OCI-LY3 (cell line): Measurements from ENCODE around the gene STK32C.

Experiments
- H2AFZ ChIP-seq: fragments of 200-600, 300-600 bp; shearing (Covaris generic); 2 replicates; pipeline ENCODE4 v1.6.0; 2014; ENCODE audit warnings: antibody characterized with exemption, low read depth, low read length
- H3K27ac ChIP-seq: fragments of 200-600, 300-600 bp; sonication (generic); 2 replicates; pipeline ENCODE4 v1.5.1; 2014; ENCODE audit warnings: mild to moderate bottlenecking, low read length, moderate library complexity, mixed read lengths
- H3K27me3 ChIP-seq: fragments of 200-600, 300-600 bp; sonication (generic); 2 replicates; pipeline ENCODE4 v1.6.1; 2014; ENCODE audit warnings: low read depth, low read length, mixed read lengths
- H3K36me3 ChIP-seq: fragments of 200-600, 300-600 bp; sonication (generic); replicated peaks from 2 replicates; pipeline ENCODE3; 2014; ENCODE audit warnings: low read depth, low read length, mixed read lengths
- H3K4me1 ChIP-seq: fragments of 300-600, 200-600 bp; sonication (generic); 2 replicates; pipeline ENCODE4 v1.6.1; 2014; ENCODE audit warnings: low read length, mixed read lengths
- H3K4me2 ChIP-seq: fragments of 200-600, 300-600 bp; sonication (generic); 2 replicates; pipeline ENCODE4 v1.6.1; 2014; ENCODE audit warnings: low read length, mixed read lengths
- H3K4me3 ChIP-seq: fragments of 300-600, 200-600 bp; sonication (generic); 2 replicates; pipeline ENCODE4 v1.5.1; 2014; ENCODE audit warnings: antibody characterized with exemption, mild to moderate bottlenecking, low read length, moderate library complexity
- H3K79me2 ChIP-seq: fragments of 300-600, 200-600 bp; shearing (Covaris generic); 2 replicates; pipeline ENCODE4 v1.6.1; 2014; ENCODE audit warnings: mild to moderate bottlenecking, low read length, mixed read lengths
- H3K9ac ChIP-seq: fragments of 300-600, 200-600 bp; shearing (Covaris generic); 2 replicates; pipeline ENCODE4 v1.6.0; 2014; ENCODE audit warnings: mild to moderate bottlenecking, low read length, moderate library complexity
- H3K9me3 ChIP-seq: fragments of 200-600, 300-600 bp; shearing (Covaris generic); 2 replicates; pipeline ENCODE4 v1.6.1; 2014; ENCODE audit warnings: low read length, mixed read lengths; ENCODE audit not compliant: insufficient read depth
- H4K20me1 ChIP-seq: fragments of 200-600, 300-600 bp; sonication (generic); 2 replicates; pipeline ENCODE4 v1.6.1; 2016; ENCODE audit warnings: low read length, mixed read lengths; ENCODE audit not compliant: insufficient read depth
- EZH2phosphoT487 ChIP-seq: fragments of 200-600 bp; shearing (Covaris generic); IDR thresholded peaks from 2 replicates; pipeline ENCODE4 v1.6.1; 2018; ENCODE audit warnings: antibody characterized with exemption, mixed run types, low read depth
- TF ChIP-seq, protein P1 (sequence below): fragments of 200-600, 300-600 bp; sonication (generic); IDR thresholded peaks from 2 replicates; pipeline ENCODE4 v1.5.1; 2014; ENCODE audit warnings: antibody characterized with exemption, low read length, low read depth

STK32C gene

DNA sequence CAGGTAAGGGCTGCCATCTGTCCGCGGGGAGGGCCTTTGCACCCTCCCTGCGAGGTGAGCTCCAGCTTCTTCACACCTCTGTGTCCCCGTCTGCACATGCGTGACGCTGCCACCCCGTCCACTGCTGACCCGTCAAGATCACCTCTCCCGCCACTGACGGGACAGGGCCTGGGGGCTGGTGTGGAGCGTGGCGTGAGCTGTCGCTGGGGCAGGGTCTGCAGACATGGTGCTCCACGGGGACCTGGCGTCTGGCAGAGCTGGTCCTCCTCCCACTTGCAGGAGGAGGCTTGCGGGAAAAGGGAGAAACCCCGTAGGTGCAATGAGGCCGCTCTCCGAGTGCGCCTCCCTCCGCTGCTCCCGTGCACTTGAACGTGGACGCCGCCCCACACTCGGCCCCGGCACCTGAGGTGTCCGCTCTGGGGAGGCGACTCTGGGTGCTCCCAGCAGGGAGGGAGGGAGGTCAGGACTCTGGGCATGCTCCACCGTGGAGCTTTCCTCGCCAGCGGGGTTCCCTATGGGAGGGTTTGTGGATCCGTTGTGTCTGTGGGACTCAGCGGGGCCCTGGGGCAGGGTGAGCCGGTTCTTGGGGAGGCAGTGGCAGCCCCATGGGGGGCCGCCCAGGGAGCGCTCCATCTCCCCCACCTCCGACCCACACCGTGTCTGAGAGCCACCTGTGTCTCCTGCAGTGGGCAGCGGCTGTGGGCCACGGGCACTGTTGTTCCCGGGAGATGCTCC is 138.6 kb downstream of the STK32C start:
- H3K4me2 ChIP-seq: no peak overlapping the region
- no peaks in the 10 kb centered on the region for H3K36me3 ChIP-seq
- no peaks in the 10 kb centered on the region for H3K79me2 ChIP-seq
- H2AFZ ChIP-seq: no peak overlapping the region
- H3K9ac ChIP-seq: no peak overlapping the region
- no peaks in the 10 kb centered on the region for H4K20me1 ChIP-seq
- no peak for TF ChIP-seq EZH2phosphoT487
- TF ChIP-seq, protein P1, sequence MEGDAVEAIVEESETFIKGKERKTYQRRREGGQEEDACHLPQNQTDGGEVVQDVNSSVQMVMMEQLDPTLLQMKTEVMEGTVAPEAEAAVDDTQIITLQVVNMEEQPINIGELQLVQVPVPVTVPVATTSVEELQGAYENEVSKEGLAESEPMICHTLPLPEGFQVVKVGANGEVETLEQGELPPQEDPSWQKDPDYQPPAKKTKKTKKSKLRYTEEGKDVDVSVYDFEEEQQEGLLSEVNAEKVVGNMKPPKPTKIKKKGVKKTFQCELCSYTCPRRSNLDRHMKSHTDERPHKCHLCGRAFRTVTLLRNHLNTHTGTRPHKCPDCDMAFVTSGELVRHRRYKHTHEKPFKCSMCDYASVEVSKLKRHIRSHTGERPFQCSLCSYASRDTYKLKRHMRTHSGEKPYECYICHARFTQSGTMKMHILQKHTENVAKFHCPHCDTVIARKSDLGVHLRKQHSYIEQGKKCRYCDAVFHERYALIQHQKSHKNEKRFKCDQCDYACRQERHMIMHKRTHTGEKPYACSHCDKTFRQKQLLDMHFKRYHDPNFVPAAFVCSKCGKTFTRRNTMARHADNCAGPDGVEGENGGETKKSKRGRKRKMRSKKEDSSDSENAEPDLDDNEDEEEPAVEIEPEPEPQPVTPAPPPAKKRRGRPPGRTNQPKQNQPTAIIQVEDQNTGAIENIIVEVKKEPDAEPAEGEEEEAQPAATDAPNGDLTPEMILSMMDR: no peak
- H3K27ac ChIP-seq: no peak overlapping the region
- H3K4me1 ChIP-seq: no peaks in the 10 kb centered on the region
- no peaks in the 10 kb centered on the region for H3K27me3 ChIP-seq
- H3K9me3 ChIP-seq: no peaks in the 10 kb centered on the region
- H3K4me3 ChIP-seq: no peak overlapping the region

DNA sequence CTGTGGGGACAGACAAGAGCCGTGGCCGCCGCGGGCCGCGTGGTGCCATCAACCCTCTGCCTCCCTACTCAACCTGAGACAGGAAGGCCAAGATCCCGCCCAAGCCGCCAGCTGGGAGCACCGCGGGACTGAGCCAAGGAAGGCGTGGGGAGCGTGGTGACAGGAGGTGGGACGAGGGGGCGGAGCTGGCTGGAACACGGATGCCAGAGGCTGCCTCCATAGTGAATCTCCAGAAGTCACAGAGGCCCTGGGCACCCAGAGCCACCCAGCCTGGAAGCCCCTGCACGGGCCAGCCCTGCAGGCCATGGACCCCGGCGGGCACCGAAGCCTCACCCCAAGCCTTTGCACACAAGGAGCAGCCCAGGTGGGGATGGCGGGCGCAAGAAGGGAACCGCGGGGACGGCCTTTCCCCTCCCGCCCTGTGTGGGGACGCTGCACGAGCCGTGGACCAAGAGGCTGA is 139.1 kb downstream of the STK32C start:
- Histone ChIP-seq H2AFZ (no peak overlapping the region), H3K79me2 (no peaks in the 10 kb centered on the region), H3K4me2 (no peak overlapping the region), H3K9ac (no peak overlapping the region), H3K27me3 (no peaks in the 10 kb centered on the region), H3K9me3 (no peaks in the 10 kb centered on the region), H3K4me3 (no peak overlapping the region), H3K4me1 (no peaks in the 10 kb centered on the region), H3K36me3 (no peaks in the 10 kb centered on the region), H3K27ac (no peak overlapping the region), H4K20me1 (no peaks in the 10 kb centered on the region)
- TF ChIP-seq EZH2phosphoT487: no peak
- TF ChIP-seq, protein P1: no peak

DNA sequence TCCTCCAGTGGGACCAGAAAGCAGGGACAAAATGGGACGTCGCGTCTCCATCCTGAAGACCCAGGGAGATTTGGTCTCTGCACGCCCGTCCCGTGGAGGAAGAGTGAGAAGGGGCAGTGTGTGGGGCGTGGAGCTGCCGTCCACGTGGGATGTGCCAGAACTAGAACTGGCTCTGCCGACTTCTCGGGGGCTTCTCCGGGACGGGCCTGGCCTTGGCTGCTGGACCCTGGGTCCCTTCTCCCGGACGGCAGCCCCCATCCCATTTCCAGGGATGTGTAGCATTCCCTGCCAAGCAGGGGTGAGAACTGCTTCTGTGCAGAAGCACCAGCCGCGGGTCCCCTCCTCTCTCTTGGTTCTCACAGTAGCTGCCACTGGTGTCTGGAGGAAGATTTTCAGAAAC is 139.8 kb downstream of the STK32C start:
- Histone ChIP-seq H4K20me1 (no peaks in the 10 kb centered on the region), H3K4me2 (no peak overlapping the region), H3K79me2 (no peaks in the 10 kb centered on the region), H3K36me3 (no peaks in the 10 kb centered on the region), H2AFZ (no peak overlapping the region), H3K4me3 (no peak overlapping the region), H3K9ac (no peak overlapping the region), H3K27me3 (no peaks in the 10 kb centered on the region), H3K4me1 (no peaks in the 10 kb centered on the region), H3K9me3 (no peaks in the 10 kb centered on the region), H3K27ac (no peak overlapping the region)
- TF ChIP-seq, protein P1: no peak
- TF ChIP-seq EZH2phosphoT487: no peak

DNA sequence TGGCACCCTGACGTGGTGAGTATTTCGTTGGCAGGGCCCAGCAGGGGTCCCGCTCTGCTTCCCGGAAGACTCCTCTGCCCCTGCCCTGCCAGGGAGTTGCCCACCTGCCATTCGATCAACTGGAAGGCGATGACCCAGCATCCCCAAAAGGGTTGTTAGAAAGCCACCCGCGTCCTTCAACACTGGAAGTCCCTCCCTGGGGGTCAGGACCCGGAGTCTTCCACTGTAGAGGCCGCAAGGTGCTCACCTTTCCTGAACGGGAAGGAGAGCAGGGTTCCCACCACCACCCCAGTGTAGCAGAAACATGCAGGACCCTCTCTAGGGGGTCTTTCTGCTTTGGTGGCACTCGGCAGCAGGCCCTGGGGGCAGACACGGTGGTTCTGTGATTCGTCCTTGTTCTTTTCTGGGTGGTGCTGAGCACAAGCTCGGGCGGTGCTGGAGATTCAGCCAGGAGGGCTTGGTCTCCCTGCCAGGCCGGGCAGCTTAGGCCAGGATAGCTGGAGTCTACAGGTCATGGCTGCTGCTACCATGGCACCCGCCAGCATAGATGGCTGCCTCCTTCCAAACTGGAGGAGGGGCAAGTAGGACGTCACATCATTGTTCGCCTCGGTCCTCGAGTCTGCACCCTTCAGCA is 140.6 kb downstream of the STK32C start:
- Histone ChIP-seq H3K4me1 (no peaks in the 10 kb centered on the region), H3K9ac (no peak overlapping the region), H3K27me3 (no peaks in the 10 kb centered on the region), H3K4me2 (no peak overlapping the region), H4K20me1 (no peaks in the 10 kb centered on the region), H3K27ac (no peak overlapping the region), H2AFZ (no peak overlapping the region), H3K4me3 (no peak overlapping the region), H3K36me3 (no peaks in the 10 kb centered on the region), H3K79me2 (no peaks in the 10 kb centered on the region), H3K9me3 (no peaks in the 10 kb centered on the region)
- no peak for TF ChIP-seq EZH2phosphoT487
- TF ChIP-seq, protein P1: no peak
